Fibroblast of mammary gland (primary cell): Measurements from ENCODE around the gene ANKRD66.
"Not testable (repeated sequence)": the region's sequence is repeated elsewhere in the genome, so short reads cannot be mapped to it uniquely, and the experiment has no call there.

Experiments used
- DNase-seq: peaks from one replicate; pipeline ENCODE4 v3.0.0-alpha.2; 2010; ENCODE audit warnings: low read depth
- H3K4me3 ChIP-seq: 2 replicates; pipeline ENCODE4 v1.5.1; 2011; ENCODE audit warnings: low read depth, mild to moderate bottlenecking, low read length, moderate library complexity; ENCODE audit not compliant: control insufficient read depth
- CTCF ChIP-seq: conservative IDR thresholded peaks from 2 replicates; pipeline ENCODE4 v1.5.1; 2011; ENCODE audit warnings: low read depth, low read length, inconsistent platforms; ENCODE audit not compliant: control insufficient read depth, insufficient read depth

Gene ANKRD66

DNA sequence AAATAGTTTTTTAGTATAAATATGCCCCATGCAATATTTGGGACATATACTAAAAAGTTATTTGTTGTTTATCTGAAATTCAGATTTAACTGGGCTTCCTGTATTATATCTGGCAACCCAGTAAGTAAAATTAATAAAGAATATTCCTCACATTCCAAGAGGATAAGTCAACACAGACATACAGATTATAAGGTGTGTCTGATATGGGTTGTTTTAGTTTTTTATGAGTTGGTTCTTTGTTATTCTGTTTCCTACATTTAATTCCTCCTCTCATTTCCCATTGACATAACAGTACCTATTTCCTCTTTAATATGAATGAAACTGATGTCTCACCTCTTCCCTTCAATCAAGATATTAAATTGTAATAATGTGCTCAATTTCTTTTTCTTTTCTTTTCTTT, 9.8 kb upstream of the ANKRD66 start:
- TF ChIP-seq CTCF = no peak
- no peak for DNase-seq
- no peak overlapping the region for H3K4me3 ChIP-seq

DNA sequence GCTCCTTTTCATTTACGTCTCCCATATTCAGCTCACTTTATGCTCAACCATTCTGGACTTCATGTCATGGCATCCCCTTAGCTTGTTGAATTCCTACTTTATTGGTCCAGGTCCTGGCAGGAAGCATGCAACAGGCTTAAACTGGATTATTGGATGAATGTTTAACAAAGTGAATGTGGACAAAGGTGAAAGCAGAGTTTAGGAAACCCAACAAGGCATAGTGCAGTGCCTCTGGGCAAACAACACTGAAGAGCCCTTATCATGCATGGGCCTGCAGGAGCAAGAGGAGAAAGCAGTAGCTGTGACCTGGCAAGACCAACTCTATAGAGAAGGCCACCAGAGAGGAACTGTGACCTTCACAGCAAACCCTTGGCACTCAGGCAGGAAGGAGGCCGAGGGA, 5.3 kb upstream of the ANKRD66 start:
- no peak overlapping the region for H3K4me3 ChIP-seq
- TF ChIP-seq CTCF = no peak
- no peak for DNase-seq

GRCh38 chr6:46741910-46742309, 4.8 kb upstream of the ANKRD66 start:
- no peak overlapping the region for H3K4me3 ChIP-seq
- no peak for TF ChIP-seq CTCF
- no peak for DNase-seq

GRCh38 chr6:46743425-46744158, 3.1 kb upstream of the ANKRD66 start:
- DNase-seq = no peak
- TF ChIP-seq CTCF = no peak
- H3K4me3 ChIP-seq = no peak overlapping the region

DNA sequence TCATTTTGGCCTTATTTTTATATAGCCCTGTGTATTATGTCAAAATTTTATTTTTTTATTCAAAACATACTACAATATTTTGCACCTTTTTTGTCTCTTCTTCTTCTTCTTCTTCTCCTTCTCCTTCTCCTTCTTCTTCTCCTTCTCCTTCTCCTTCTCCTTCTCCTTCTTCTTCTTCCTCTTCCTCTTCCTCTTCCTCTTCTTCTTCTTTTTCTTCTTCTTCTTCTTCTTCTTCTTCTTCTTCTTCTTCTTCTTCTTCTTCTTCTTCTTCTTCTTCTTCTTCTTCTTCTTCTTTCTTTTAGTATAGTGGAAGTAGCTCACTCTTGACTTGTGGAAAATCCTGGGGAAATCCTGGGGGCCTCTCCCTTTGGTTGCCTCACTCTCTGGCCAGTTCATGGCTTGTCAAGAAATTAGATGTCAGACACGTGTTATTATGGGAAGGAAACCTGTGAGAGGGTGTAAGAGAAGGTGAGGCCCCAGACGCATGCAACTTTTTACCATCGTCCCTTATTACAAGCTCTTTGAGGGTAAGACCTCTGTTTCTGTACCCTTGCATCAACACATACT, 2.5 kb upstream of the ANKRD66 start:
- not testable (repeated sequence) for DNase-seq, H3K4me3 ChIP-seq

- no peak for TF ChIP-seq CTCF
- DNase-seq = no peak
- H3K4me3 ChIP-seq = no peak overlapping the region
These were observed 760 bp upstream of the ANKRD66 start for GRCh38 chr6:46745973-46746372.

DNA sequence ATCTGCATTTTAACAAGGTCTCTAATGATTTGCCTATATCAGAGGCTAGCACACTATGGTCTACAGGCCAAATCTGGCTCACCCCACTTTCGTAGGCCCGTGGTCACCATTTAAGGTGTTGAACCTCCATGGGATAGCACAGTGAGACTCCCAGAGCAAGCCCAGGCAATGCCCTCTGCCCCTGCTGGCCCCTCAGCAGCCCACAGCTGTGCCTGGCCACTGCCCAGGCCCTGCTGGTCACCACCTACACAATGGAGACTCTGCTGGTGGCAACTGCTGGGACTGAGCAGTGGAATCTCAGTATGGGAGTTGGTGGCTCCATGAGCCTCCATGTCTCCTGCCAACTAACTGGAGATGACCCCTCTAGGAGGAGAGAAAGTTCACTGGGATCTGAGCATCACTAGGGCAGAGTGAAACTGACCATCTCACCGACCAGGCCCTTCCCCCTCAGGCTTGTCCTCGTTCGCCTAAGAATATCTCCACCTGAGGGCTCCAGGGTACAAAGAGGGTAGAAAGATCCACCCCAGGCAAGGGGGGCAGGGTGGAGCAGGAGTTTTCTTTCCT, 2.3 kb downstream of the ANKRD66 start:
- no peak for TF ChIP-seq CTCF
- no peak for DNase-seq
- H3K4me3 ChIP-seq = no peak overlapping the region
